HG02852 (cell line): ENCODE measurements around the gene SPATA18.

ENCODE experiments used
- ATAC-seq: cut with Tn5 transposase; IDR thresholded peaks from one replicate; pipeline ENCODE4 v1.9.1; 2021; ENCODE audit warnings: mild to moderate bottlenecking, moderate library complexity; ENCODE audit not compliant: unreplicated experiment

Gene SPATA18, protein sequence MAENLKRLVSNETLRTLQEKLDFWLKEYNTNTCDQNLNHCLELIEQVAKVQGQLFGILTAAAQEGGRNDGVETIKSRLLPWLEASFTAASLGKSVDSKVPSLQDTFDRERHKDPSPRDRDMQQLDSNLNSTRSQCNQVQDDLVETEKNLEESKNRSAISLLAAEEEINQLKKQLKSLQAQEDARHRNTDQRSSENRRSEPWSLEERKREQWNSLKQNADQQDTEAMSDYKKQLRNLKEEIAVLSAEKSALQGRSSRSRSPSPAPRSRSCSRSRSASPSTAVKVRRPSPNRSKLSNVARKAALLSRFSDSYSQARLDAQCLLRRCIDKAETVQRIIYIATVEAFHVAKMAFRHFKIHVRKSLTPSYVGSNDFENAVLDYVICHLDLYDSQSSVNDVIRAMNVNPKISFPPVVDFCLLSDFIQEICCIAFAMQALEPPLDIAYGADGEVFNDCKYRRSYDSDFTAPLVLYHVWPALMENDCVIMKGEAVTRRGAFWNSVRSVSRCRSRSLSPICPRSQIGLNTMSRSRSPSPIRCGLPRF

DNA sequence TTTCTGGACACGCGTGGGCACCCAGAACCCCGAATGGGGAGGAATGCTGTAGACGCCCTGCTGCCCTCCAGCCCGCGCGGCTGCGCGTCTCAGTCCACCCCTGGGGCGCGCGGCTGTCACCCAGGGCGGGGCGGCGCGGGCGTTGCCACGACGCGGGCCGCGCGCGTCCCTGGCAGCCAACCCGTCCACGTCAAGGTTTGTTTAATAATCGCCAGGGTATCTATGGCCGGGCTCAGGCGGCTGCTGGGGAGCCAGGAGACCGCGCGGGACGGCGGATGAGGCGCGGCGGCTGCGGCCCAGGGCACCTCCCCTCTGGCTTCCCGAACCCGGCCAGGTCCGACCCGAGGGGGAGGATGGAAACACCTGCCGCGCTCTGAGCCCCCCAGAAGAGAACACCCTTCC is at the start of gene SPATA18:
SPATA18 (plus strand) TSS at position 92 of the 402 bp plus-strand sequence. CDS start 401 bp downstream, outside the sequence.
- peak; percentile 49 for ATAC-seq

DNA sequence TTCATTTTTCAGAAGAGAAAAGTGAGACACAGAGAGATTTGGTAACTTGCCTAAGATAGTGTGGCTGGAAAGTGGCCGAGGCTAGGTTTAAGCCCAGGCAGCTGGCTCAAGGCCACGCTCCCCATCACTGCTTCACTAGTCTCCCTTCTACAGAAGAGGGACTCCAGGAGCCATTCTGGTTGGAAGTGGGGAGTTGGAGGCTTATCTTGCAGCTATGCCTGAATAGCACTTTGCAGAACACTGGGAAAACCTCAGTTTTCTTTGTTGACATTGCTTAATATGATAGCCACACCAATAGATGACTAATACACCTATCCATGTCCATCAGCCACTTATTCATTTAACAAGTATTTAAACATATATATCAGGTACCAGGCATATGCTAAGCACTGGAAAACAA is 49.5 kb upstream of the SPATA18 start:
- ATAC-seq, result no peak

DNA sequence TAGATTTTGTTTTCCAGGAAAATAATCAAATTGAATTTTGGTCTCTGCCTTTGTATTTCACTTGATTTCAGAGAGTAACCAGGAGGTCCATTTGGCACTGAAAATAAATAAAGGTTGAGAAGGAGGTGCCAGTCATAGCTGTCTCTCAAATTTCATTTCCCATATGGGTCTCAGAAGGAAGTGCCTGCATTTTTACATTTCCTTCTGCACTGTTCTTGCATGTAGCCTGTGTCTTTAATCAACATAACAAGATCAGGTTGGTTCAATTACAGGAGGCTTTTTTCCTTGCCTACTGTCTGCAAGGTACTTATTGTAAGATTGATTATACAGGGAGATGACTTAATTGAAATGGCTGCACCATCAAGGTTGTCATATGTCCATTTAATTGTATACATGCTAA is 46.7 kb upstream of the SPATA18 start:
- ATAC-seq, result no peak

DNA sequence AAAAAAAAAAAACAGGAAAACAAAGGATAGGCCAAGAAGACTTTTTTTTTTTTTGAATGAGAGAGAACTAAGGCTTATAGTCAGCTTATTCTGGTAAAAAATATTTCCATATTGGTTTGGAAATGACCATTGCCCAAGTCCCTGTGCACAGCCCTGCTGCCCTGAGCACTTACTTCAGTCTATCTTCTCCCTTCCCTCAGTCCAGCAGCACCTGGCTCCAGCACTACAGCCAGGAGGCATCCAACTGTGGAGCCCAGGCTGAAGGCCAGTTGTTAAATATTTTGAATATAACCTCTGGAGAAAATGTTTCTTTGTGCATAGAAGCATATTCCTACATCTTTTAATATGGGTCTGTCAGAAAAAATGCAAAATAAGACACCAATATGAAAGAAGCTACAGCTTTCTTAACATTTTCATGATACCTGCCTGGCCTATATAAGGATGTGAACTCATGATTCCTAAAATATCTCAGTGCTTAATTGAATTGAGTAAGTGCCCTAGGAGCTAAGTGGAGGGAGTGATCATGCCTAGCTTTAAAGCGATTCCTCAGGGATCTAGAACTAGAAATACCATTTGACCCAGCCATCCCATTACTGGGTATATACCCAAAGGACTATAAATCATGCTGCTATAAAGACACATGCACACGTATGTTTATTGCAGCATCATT is 45.4 kb upstream of the SPATA18 start:
- ATAC-seq, result no peak

DNA sequence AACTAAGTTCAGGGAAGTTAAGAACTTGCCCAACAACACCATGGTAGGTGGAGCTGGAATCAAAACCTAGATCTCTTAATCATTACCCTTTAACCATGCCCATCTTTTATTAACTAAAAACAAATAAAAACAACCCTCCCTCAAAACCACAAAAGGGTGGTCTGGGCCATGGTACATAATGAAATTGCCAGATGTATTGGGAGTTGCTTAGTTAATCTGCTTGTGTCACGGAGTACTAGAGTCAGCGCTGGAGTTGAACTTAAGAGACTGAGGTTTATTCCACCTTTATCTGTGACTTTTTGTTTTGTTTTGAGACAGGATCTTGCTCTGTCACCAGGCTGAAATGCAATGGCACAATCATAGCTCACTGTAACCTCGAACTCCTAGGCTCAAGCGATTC is 44.2 kb upstream of the SPATA18 start:
- no peak for ATAC-seq

DNA sequence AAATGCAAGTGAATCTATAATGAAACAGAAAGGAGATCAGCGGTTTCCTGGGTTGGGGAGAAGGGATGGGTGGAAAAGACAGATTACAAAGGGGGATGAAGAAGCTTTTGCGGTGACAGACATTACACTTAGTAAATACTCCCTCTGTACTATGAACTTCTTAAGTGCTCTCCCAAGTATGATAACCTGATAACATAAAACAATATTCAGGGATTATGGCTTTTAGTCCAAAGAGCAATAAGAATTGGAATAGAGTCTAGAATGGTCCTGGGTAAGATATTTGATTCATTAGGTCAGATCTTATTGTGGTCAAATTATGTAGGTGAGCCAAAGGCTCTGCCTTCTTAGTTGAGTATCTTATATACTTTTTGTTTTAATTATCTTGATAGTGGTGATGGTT is 40.1 kb upstream of the SPATA18 start:
- no peak for ATAC-seq

DNA sequence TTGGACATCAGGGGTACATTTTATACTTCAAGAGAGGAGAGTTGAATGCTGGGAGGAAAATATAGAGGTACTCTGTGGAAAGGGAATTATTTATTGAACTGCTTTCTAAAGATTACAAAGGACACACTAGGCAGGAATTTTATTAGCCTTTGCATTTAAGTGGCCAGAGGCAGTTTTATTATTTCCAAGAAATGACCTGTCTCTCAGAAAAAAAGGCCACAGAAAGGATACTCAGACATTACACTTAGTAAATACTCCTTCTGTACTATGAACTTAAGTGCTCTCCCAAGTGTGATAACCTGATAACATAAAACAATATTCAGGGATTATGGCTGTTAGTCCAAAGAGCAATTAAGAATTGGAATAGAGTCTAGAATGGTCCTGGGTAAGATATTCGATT is 38.5 kb upstream of the SPATA18 start:
- ATAC-seq, result no peak

DNA sequence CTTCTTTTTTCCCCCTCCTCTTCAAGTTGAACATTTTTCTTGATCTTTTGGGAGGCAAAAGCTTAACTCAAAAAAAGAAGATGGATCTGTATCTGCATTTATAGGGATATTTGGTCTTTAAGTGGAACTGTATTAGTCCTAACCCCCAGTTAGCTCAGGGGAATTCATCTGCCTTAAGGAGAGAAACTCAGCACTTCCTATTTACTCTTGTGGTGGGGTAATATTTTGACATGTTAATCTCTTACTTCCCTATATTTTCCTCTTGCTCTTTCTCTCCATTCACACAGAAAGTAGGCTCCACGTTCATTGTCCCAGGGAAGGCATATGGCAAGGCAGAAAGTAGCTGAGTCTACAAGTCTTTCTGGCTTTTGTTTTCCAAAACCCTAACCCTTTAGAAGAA is 36.2 kb upstream of the SPATA18 start:
- no peak for ATAC-seq

DNA sequence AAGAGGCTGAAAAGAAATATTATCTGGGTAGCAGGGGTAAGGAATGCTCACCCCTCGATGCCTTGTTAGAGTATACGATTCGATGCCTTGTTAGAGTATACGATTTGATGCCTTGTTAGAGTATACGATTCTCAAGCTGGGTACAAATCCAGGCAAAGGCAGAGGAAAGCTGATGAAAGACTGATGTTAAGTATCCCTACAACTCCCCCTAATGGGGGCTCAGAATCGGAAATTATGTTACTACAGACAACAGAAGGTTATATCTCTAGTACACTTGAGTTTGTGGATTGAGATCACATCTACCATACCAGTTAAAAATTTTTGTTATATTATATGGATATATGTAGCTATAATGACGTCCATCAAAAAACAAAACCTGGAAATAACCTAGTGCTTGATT is 35.7 kb upstream of the SPATA18 start:
- no peak for ATAC-seq

DNA sequence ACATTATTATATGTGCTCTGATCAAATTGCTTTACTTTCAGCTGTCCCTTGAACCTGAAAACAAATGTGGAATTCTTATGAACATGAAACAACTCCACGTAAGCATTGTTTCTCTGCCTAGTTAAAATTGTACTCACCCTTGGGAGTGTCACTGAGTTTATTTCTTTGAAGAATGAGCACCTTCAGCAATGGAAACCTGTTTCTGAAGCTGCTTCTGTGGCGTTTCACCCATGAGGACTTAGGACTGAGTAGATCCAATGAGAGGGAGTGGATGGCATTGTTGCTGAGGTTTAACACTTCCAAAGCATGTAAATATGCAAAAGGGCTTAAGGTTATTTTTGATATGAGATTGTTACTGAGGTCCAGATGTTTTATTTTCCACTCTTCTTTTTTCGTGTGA is 34.1 kb upstream of the SPATA18 start:
- ATAC-seq, result no peak

DNA sequence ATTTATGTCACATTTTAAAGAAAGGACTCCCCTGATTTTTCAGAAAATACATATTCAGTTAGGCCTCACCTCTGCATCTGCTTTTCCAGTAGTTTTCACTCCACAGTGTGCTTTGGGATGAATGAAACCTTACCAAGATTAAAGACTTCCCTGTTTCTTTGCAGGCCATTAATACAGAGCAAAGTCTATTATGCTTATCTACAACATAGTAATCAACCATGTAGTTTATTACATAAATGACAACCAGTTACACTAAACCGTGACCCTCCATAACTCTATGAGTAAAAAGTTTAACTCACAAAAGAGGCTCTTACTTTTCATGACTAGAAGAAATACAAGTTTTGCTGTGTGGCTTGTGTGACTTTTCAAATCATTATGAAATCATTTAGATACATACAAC is 33.3 kb upstream of the SPATA18 start:
- ATAC-seq, result no peak

DNA sequence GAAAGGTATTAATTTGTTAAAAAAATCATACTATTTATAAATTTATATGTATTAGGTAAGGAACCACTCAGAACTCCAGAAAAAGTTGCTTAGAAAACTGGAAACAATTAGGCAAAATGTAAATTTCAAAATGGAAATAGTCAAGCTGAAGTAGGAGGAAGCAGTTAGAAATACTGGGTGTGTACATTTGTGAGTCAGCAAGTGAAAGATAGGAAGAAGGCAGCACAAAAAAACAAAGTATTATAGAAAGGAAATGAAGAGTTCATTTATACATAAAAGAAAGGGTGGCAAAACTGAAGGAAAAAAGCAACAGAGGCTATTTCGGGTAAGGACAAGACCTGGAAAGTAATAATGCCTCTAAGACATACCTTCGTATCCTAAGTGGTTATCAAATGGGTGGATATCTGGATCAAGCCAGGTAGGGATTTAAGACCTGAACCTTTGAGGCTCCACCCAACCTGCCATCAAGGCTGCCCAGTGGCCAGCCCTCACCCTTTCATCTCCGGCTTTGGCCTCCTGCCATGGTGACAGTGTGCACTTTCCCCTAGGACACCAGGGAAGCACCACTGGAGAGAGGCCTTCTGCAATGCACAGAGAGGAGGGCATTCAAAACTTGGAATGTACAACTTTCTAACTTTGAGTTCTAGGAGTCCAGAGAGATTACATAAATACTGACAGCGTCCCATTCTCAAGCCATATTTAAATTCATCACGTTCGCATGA is 31.0 kb upstream of the SPATA18 start, which contains the start of gene LRRC66:
LRRC66 (minus strand) TSS at position 428 of the 722 bp plus-strand sequence. CDS start 2,750 bp downstream, outside the sequence.
- no peak for ATAC-seq

DNA sequence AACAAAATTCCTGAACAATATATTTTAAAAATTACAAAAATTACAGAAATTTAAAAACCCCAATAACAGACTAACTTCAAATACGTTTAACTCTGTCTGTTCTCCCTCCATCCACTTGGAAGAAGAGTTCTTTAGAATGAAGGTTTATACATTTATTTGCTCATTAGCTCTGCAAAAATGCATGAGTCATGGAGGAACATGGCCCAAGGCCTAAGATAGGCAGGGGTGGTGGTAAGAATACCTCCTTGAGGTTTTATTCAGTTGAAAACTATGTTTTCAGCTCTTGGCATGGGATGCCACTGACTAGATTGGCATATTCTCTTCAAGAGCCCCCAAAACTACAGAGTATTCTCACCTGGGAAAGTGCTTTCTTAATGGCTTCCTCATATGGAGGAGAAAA is 22.1 kb upstream of the SPATA18 start:
- ATAC-seq, result no peak

DNA sequence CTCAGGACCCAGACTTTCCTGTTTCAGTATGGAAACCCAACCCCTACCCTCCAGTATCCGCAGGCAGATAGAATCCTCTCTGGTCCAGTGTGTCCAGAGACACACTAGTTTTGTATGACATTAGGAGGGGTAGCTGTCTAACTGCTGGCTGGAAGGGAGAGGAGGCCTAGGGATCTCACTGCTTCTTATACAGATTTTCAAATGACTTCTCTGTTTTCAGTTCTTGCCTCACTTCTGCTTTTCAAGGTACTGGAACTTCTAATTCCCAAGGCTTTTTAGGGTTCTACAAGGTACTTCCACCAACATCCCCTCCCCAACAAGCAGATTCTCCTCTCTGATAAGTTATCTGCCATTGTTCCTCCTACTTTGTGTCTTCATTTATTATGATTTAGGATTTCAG is 19.1 kb upstream of the SPATA18 start:
- no peak for ATAC-seq

DNA sequence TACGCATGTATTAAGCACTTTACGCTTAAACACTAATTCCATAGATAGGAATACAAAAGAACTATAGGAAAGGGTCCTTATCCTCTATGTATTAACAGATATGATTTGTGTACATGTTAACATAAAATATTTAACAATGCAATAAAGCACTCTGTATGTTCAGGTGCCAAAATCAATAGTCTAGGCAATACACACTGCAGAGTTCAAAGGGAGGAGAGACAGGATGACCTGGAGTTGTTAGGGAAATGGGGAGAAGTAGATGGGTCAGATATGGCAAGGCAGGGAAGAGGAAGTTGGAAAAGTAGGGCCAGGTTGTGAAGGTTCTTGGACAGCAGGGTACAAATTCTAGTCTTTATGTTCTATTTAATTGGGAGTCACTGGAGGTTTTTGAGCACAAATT is 15.9 kb upstream of the SPATA18 start:
- ATAC-seq, result no peak

DNA sequence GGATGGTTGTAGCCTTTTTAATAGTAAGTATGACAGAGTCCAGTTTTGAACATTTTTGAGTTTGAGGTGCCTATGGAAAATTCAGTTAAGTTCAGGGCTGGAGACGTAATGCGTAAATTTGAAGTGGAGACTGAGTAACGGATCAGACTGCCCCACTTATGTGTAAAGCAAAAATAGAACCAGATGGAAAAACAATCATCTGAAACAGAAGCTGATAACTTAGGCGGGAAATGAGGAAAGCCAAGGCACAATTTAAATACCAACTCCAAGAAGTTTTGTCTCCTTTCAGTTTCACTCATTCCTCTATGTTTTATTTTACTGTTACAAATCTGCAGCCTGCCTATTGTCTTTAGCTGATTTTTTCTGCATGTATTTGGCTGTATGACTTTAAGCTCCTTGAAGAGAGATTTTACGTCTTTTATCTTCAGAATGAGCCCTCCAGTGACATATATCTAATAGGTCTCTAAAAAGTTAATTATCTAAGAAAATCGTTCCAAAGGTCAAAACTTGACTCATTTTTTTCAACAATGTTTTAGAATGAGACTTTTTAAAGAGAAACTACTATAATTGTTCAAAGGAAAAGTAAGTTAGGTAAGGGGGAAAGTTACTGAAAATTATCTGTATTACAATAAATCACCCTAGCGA is 14.1 kb upstream of the SPATA18 start:
- ATAC-seq, result no peak

DNA sequence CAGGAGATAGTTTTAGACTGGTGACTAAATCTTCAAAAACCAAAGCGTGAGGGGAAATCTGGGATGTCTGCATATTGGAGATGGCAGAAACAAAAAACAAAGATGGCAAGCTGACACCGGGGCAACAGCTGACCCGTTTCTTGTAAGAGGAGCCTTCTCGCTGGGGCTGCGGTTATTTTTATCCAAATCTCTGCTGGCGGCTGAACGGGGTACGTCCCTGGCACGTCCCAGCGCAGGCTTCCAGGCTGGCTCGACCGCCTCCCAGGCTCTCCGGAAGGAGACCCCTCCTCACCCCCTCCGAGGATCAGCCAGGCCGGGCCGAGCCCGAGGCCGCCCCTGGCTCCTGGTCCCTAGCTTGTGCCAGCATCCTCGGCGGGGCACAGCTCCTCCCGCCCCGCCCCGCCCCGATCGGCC is 13.4 kb upstream of the SPATA18 start:
- peak; percentile 55 for ATAC-seq

DNA sequence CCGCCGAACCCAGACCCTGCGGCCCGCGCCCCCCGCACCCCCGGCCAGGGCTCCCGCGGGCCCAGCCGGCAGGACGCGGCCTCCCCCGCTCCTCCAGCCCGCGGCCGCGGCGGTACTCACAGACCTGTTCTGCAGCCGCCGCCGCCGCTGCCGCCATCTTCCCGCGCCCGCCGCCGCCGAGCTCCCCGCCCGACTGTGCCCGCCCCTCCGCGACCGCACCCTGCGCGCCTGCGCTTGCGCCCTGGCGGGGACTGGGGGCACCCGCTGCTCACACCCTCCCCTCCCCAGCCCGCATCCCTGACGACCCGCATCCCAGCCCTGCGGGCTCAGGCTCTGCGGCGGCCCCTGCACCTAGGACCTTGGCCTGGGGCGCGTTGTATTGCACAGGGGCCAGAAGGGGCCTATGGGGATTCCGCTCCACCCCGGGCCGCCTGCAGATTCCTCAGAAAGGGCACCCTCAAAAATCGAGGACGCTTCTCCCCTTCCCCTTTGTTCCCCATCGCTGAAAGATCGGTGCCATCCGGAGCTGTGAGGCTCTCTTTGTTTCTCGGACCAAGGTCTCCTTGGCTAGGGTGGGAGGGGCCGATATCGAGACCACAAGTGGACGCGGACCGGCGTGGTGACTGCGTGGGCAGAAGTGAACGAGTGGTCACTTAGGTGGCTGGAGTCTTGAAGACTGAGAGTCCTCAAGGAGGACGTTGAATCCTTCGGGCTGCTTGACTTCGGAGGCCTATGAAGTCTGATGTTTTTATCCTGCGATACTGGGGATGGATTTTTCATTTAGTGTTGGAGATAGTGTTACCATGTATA is 12.8 kb upstream of the SPATA18 start, which contains the start of gene SGCB:
SGCB (minus strand) TSS at position 197 of the 810 bp plus-strand sequence; CDS start at position 157, 40 bp downstream.
- peak; percentile 90 for ATAC-seq

DNA sequence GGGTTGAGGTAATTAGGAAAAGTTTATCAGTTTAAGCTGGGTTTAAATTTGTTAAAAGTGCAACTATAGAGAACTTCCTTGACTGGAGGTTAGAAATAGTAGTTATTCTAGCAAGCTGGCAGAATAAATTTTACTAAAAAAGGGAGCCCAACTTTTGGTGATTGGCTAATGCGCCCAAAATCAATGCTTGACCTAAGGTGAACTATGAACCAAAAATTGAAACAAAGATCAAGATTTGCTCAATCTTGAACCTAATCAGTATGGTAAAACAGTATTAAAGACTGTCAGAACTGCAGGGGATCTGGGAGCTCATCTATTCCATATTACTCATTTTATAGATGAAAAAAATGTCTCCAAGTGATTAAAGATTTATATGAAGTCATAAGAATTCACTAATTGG is 6.1 kb upstream of the SPATA18 start:
- ATAC-seq, result no peak

DNA sequence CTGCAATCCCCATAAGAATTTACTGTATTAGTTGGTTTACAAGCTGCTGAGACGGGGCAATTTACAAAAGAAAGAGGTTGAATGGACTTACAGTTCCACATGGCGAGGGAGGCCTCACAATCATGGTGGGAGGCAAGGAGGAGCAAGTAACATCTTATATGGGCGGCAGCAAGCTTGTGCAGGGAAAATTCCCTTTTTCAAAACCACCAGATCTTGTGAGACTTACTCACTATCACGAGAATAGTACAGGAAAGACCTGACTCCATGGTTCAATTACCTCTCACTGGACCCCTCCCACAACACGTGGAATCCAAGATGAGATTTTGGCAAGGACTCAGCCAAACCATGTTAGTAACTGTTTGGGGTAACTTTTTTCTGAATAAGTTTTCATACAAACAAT is 1.8 kb upstream of the SPATA18 start:
- ATAC-seq, result no peak
